Ishikawa (cell line): Measurements from ENCODE around the gene IGF2BP3.

Experiments used
- CEBPB ChIP-seq: IDR thresholded peaks from 2 replicates; pipeline ENCODE4 v1.6.1; 2012
- CREB1 ChIP-seq: IDR thresholded peaks from 2 replicates; pipeline ENCODE4 v1.6.1; 2012; ENCODE audit warnings: low read depth
- EGR1 ChIP-seq: IDR thresholded peaks from 2 replicates; pipeline ENCODE4 v1.6.1; 2012
- EP300 ChIP-seq: IDR thresholded peaks from 2 replicates; pipeline ENCODE4 v1.6.1; 2012; ENCODE audit warnings: borderline replicate concordance
- FOXM1 ChIP-seq: IDR thresholded peaks from 2 replicates; pipeline ENCODE4 v1.6.1; 2012; ENCODE audit warnings: low read depth, borderline replicate concordance
- MAX ChIP-seq: IDR thresholded peaks from 2 replicates; pipeline ENCODE4 v1.6.1; 2012
- NFIC ChIP-seq: IDR thresholded peaks from 2 replicates; pipeline ENCODE4 v1.6.1; 2012
- RAD21 ChIP-seq: IDR thresholded peaks from 2 replicates; pipeline ENCODE4 v1.6.1; 2012; ENCODE audit warnings: low read depth
- TAF1 ChIP-seq: IDR thresholded peaks from 2 replicates; pipeline ENCODE4 v1.6.1; 2012; ENCODE audit warnings: low read depth, mild to moderate bottlenecking
- TCF12 ChIP-seq: IDR thresholded peaks from 2 replicates; pipeline ENCODE4 v1.6.1; 2012; ENCODE audit warnings: low read depth
- TEAD4 ChIP-seq: IDR thresholded peaks from 2 replicates; pipeline ENCODE4 v1.6.1; 2012
- USF1 ChIP-seq: IDR thresholded peaks from 2 replicates; pipeline ENCODE4 v1.6.1; 2012
- YY1 ChIP-seq: IDR thresholded peaks from 2 replicates; pipeline ENCODE4 v1.6.1; 2012; ENCODE audit warnings: low read depth
- ZBTB7A ChIP-seq: IDR thresholded peaks from 2 replicates; pipeline ENCODE4 v1.6.1; 2012; ENCODE audit warnings: low read depth
- TF ChIP-seq, protein P1 (sequence below): IDR thresholded peaks from 2 replicates; pipeline ENCODE4 v1.6.1; 2012; ENCODE audit warnings: low read depth, mild to moderate bottlenecking

The IGF2BP3 gene

GRCh38 chr7:23470330-23471105 is at the start of gene IGF2BP3:
IGF2BP3 (minus strand) TSS chr7:23470491; CDS start chr7:23470110, 381 bp downstream.
- TF ChIP-seq CREB1, result no peak
- peak; percentile 72; the same call in 1 of the 2 replicates for TF ChIP-seq TCF12
- peak; percentile 89 for TF ChIP-seq MAX
- peak; percentile 64; the same call in 1 of the 2 replicates for TF ChIP-seq FOXM1
- peak; percentile 90 for TF ChIP-seq USF1
- no peak; the same call in 1 of the 2 replicates for TF ChIP-seq RAD21
- TF ChIP-seq TEAD4, result peak; percentile 30; the same call in 1 of the 2 replicates
- TF ChIP-seq EP300, result peak; percentile 42; the same call in 1 of the 2 replicates
- TF ChIP-seq, protein P1, sequence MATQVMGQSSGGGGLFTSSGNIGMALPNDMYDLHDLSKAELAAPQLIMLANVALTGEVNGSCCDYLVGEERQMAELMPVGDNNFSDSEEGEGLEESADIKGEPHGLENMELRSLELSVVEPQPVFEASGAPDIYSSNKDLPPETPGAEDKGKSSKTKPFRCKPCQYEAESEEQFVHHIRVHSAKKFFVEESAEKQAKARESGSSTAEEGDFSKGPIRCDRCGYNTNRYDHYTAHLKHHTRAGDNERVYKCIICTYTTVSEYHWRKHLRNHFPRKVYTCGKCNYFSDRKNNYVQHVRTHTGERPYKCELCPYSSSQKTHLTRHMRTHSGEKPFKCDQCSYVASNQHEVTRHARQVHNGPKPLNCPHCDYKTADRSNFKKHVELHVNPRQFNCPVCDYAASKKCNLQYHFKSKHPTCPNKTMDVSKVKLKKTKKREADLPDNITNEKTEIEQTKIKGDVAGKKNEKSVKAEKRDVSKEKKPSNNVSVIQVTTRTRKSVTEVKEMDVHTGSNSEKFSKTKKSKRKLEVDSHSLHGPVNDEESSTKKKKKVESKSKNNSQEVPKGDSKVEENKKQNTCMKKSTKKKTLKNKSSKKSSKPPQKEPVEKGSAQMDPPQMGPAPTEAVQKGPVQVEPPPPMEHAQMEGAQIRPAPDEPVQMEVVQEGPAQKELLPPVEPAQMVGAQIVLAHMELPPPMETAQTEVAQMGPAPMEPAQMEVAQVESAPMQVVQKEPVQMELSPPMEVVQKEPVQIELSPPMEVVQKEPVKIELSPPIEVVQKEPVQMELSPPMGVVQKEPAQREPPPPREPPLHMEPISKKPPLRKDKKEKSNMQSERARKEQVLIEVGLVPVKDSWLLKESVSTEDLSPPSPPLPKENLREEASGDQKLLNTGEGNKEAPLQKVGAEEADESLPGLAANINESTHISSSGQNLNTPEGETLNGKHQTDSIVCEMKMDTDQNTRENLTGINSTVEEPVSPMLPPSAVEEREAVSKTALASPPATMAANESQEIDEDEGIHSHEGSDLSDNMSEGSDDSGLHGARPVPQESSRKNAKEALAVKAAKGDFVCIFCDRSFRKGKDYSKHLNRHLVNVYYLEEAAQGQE, result no peak

DNA sequence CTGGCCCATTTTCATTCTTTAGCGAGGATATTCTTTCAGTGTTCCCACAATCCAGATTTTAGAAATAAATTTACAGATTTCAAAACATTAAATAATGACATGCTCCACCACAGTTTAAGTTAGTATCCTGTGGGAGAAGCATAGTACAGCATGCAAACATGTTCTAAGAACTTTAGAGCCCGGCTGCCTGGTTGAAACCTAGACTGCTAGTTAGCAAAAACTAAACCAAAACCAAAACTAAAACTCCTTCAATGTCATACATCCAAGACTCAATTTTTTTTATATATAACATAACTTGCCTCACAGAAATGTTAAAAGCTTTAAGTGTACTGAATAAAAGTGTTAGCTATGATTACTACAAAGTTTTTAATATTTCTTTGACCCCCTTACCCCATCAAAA is 44.5 kb upstream of the IGF2BP3 start:
- TF ChIP-seq MAX, result no peak

GRCh38 chr7:23494009-23494408 is 23.7 kb upstream of the IGF2BP3 start:
- TF ChIP-seq NFIC (no peak), ZBTB7A (no peak), TEAD4 (no peak), TAF1 (no peak), CEBPB (no peak)

DNA sequence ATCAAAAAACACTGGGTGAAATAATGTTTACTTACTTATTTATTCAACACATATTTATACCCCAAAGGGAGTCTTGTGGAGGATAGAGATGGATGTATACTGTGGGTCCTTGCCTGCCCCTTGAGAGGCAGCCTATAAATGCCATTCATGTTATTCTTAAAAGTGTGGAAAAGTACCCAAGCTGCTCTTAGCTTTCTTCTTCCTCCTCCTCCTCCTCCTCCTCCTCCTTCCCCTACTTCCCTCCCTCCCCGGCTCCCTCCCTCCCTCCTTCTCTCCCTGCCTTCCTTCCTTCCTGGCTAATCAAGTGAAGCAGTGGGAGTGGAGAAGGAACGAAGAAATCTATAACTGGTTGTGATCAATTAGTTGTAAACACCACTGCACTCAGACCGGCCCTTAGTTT is 21.2 kb upstream of the IGF2BP3 start:
- TF ChIP-seq CREB1 (no peak), TEAD4 (no peak)

DNA sequence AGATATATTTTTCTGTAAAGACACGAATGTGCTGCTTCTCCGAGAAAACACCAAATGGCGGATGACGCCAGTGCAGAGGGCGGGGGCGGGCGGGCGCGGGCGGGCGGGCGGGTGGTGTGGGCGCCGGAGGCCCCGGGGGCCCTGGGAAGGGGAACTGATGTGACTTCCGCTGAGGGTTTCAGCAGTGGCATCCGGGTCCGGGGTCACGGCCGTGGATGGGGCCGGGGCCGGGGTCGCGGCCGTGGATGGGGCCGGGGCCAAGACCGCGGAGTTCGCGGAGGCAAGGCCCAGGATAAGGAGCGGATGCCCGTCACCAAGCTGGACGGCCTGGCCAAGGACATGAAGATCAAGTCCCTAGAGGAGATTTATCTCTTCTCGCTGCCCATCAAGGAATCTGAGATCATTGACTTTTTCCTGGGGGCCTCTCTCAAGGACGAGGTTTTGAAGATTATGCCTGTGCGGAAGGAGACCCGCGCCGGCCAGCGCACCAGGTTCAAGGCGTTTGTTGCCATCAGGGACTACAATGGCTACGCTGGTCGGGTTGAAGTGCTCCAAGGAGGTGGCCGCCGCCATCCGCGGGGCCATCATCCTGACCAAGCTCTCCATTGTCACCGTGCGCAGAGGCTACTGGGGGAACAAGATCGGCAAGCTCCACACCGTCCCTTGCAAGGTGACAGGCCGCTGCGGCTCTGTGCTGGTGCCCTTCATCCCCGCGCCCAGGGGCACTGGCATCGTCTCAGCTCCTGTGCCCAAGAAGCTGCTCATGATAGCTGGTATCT is 20.3 kb upstream of the IGF2BP3 start:
- TF ChIP-seq EP300, result no peak
- no peak for TF ChIP-seq RAD21
- TF ChIP-seq NFIC, result no peak

- TF ChIP-seq ZBTB7A, result no peak
- no peak for TF ChIP-seq TCF12
- no peak for TF ChIP-seq MAX
- no peak for TF ChIP-seq YY1
- no peak for TF ChIP-seq USF1
- TF ChIP-seq RAD21, result no peak
- TF ChIP-seq TEAD4, result no peak
- no peak for TF ChIP-seq EP300
- no peak for TF ChIP-seq EGR1
- no peak for TF ChIP-seq NFIC
- no peak for TF ChIP-seq CREB1
- TF ChIP-seq FOXM1, result no peak
- no peak for TF ChIP-seq CEBPB
- TF ChIP-seq TAF1, result no peak
- TF ChIP-seq, protein P1, result no peak
Observed at GRCh38 chr7:23487670-23488069, 17.4 kb upstream of the IGF2BP3 start.
